HepG2 (cell line): ENCODE measurements around the gene CENPP. TPM values are rescaled to one million over a fixed set of nuclear protein-coding genes. Genes with fewer than 3 reads are reported as not detected.

Experiments
- ATAC-seq: fragments of 200-7000 bp; cut with Tn5 transposase; 3 replicates; pipeline ENCODE4 v1.9.1; 2020; ENCODE audit warnings: mild to moderate bottlenecking, moderate library complexity
- BruUV-seq: library from RNA; stranded (reverse); fragments of 400-500 nt; replicated peaks from 2 replicates; lab custom pipeline; 2021; lab: Mats Ljungman, UMichigan
- CTCF ChIA-PET: fragments of 300-600 bp; formaldehyde crosslinking; extraction: SDS; loops from one replicate; lab custom pipeline; 2021; ENCODE audit warnings: low total read pairs, inconsistent platforms, low intra/inter-chr PET ratio; lab: Yijun Ruan, JAX
- POLR2A ChIA-PET: fragments of 350-600 bp; sonication (Branson Sonifier 250); formaldehyde crosslinking; loops from one replicate; lab custom pipeline; 2020; ENCODE audit warnings: antibody characterized with exemption, inconsistent platforms; lab: Yijun Ruan, JAX
- DNase-seq: peaks from one replicate; pipeline ENCODE4 v3.0.0-alpha.2; 2015; ENCODE audit warnings: low spot score
- FAIRE-seq: peaks from 3 replicates; lab custom pipeline; 2011; peaks lifted over from hg19 to GRCh38; lab: Jason Lieb, UNC
- H2AFZ ChIP-seq: one replicate; pipeline ENCODE4 v1.6.1; 2011; ENCODE audit warnings: low read length, inconsistent platforms
- H3K27ac ChIP-seq: fragments of 300-600 bp; 3 replicates; pipeline ENCODE4 v1.8.0; 2011; ENCODE audit warnings: mixed run types, mild to moderate bottlenecking, mixed read lengths, low read length, inconsistent platforms; ENCODE audit not compliant: insufficient read depth; ENCODE audit errors: extremely low read length
- H3K27me3 ChIP-seq, 2 experiments: fragments of 200-600 bp in 1 of 2; 2 replicates in 1 of 2; 3 replicates in 1 of 2; pipeline versions ENCODE4 v1.6.0 to v1.8.0; 2011; ENCODE audit warnings: low read length in 2 of 2, mild to moderate bottlenecking in 2 of 2, moderate library complexity in 2 of 2, inconsistent platforms in 1 of 2; ENCODE audit not compliant: insufficient read depth in 2 of 2, control insufficient read depth in 1 of 2
- H3K36me3 ChIP-seq, 2 experiments: fragments of 200-600 bp in 1 of 2; replicated peaks in 1 of 2; 2 replicates in 1 of 2; 3 replicates in 1 of 2; pipeline versions ENCODE4 v1.5.1 to v1.8.0; 2011; ENCODE audit warnings: low read length in 2 of 2, inconsistent platforms in 1 of 2; ENCODE audit not compliant: insufficient read depth in 2 of 2, control insufficient read depth in 1 of 2
- H3K4me1 ChIP-seq: 2 replicates; pipeline ENCODE4 v1.5.1; 2012; ENCODE audit warnings: low read length, inconsistent platforms; ENCODE audit not compliant: insufficient read depth
- H3K4me2 ChIP-seq: 2 replicates; pipeline ENCODE4 v1.6.0; 2011; ENCODE audit warnings: low read depth, low read length, inconsistent platforms
- H3K4me3 ChIP-seq, 3 experiments: fragments of 200-600 bp in 1 of 3; sonication (generic), shearing (Covaris generic) in 1 of 3; replicated peaks in 1 of 3; 2 replicates each; pipeline ENCODE4 v1.5.1; 2011 to 2016; ENCODE audit warnings: low read length in 3 of 3, inconsistent platforms in 2 of 3, low read depth in 2 of 3, mild to moderate bottlenecking in 2 of 3, control low read depth in 1 of 3, mixed read lengths in 1 of 3; ENCODE audit not compliant: insufficient read depth in 1 of 3
- H3K79me2 ChIP-seq: one replicate; pipeline ENCODE4 v1.6.1; 2011; ENCODE audit warnings: low read length, inconsistent platforms; ENCODE audit not compliant: insufficient read depth
- H3K9ac ChIP-seq: 2 replicates; pipeline ENCODE4 v1.6.0; 2011; ENCODE audit warnings: mild to moderate bottlenecking, low read depth, low read length, inconsistent platforms; ENCODE audit not compliant: insufficient read depth
- H3K9me3 ChIP-seq: 2 replicates; pipeline ENCODE4 v1.5.1; 2012; ENCODE audit warnings: mild to moderate bottlenecking, low read length
- H4K20me1 ChIP-seq: 2 replicates; pipeline ENCODE4 v1.6.0; 2011; ENCODE audit warnings: inconsistent platforms, mild to moderate bottlenecking, low read length, moderate library complexity; ENCODE audit not compliant: insufficient read depth
- HNRNPK ChIP-seq: fragments of 200-400 bp; formaldehyde crosslinking; IDR thresholded peaks from 2 replicates; pipeline ENCODE4 v1.6.1; 2018; ENCODE audit warnings: low read length, low read depth, moderate library complexity, mild to moderate bottlenecking; ENCODE audit not compliant: poor library complexity, severe bottlenecking
- HNRNPLL ChIP-seq: fragments of 200-400 bp; formaldehyde crosslinking; IDR thresholded peaks from 2 replicates; pipeline ENCODE4 v1.6.1; 2017; ENCODE audit warnings: mild to moderate bottlenecking, low read depth, low read length; ENCODE audit not compliant: poor library complexity, severe bottlenecking
- IKZF4 ChIP-seq: sonication (generic); formaldehyde crosslinking; IDR thresholded peaks from 2 replicates; pipeline ENCODE4 v1.5.1; 2020; ENCODE audit warnings: borderline replicate concordance, mild to moderate bottlenecking, low read depth, missing genetic modification reagents; ENCODE audit errors: not compliant biosample characterization
- MED1 ChIP-seq: sonication (generic); formaldehyde crosslinking; IDR thresholded peaks from 2 replicates; pipeline ENCODE4 v1.4.0; 2020; ENCODE audit warnings: missing genetic modification reagents
- MED8 ChIP-seq: sonication (generic); formaldehyde crosslinking; IDR thresholded peaks from 2 replicates; pipeline ENCODE4 v1.8.1; 2023; ENCODE audit warnings: mild to moderate bottlenecking, missing genetic modification reagents; ENCODE audit not compliant: insufficient replicate concordance
- MZF1 ChIP-seq: sonication (generic); formaldehyde crosslinking; IDR thresholded peaks from 2 replicates; pipeline ENCODE4 v1.8.1; 2023; ENCODE audit warnings: mild to moderate bottlenecking, missing genetic modification reagents, borderline replicate concordance
- PBX2 ChIP-seq: IDR thresholded peaks from 2 replicates; pipeline ENCODE4 v1.6.1; 2016; ENCODE audit warnings: control low read depth
- SKIL ChIP-seq: sonication (generic); formaldehyde crosslinking; IDR thresholded peaks from 2 replicates; pipeline ENCODE4 v1.8.0; 2022; ENCODE audit warnings: missing genetic modification reagents, mild to moderate bottlenecking, moderate library complexity, borderline replicate concordance
- ZNF17 ChIP-seq: sonication (generic); formaldehyde crosslinking; IDR thresholded peaks from 2 replicates; pipeline ENCODE4 v1.5.0; 2020; ENCODE audit warnings: mild to moderate bottlenecking, missing genetic modification reagents
- ZNF326 ChIP-seq: sonication (generic); formaldehyde crosslinking; IDR thresholded peaks from 2 replicates; pipeline ENCODE4 v1.4.0; 2020; ENCODE audit warnings: missing genetic modification reagents, borderline replicate concordance
- ZNF510 ChIP-seq: sonication (generic); formaldehyde crosslinking; IDR thresholded peaks from 2 replicates; pipeline ENCODE4 v1.4.0; 2020; ENCODE audit warnings: low read depth, mild to moderate bottlenecking, missing genetic modification reagents
- ZNF777 ChIP-seq: sonication (generic); formaldehyde crosslinking; IDR thresholded peaks from 2 replicates; pipeline ENCODE4 v1.4.0; 2020; ENCODE audit warnings: missing genetic modification reagents
- WGBS: methylation state at CpG from one replicate; pipeline ENCODE4 v1.1.6; 2017; ENCODE audit warnings: low lambda C conversion rate; 5-methylcytosine and 5-hydroxymethylcytosine counted together
- in situ Hi-C: cut with HindIII; loops from 2 replicates; pipeline ENCODE4 v1.10.0; 2017; ENCODE audit warnings: low pct_unique_long_range_greater_than_20kb; ENCODE audit not compliant: extremely low pct_ligation_motif_present
- intact Hi-C: fragments of 100-400 bp; cut with micrococcal nuclease; formaldehyde crosslinking; loops from one replicate; pipeline ENCODE4 v1.10.0; 2022; ENCODE audit not compliant: unreplicated experiment
- polyA plus RNA-seq, 8 experiments: library from polyadenylated mRNA; depleted of rRNA in 3 of 8; stranded (reverse) in 7 of 8; unstranded in 1 of 8; fragments of >200 nt; fragmentation: Illumina TruSeq in 4 of 8; extraction: Trizol in 4 of 8; gene quantifications; 2 replicates each; pipeline versions ENCODE4 v1.2.1 to v1.2.3, GENCODE V29; 2011 to 2016; ENCODE audit warnings: low read depth in 4 of 8, missing spikeins in 1 of 8, mixed read lengths in 1 of 8; ENCODE audit not compliant: insufficient read depth in 1 of 8
- total RNA-seq, 5 experiments: library from RNA; depleted of rRNA; stranded (reverse); fragments of >200 nt; fragmentation: Illumina TruSeq; extraction: Trizol; gene quantifications; 2 replicates each; pipeline ENCODE4 v1.2.3, GENCODE V29; 2016; ENCODE audit warnings: low read depth in 1 of 5

Gene CENPP
- total and polyA plus RNA-seq, 2 of the 13 experiments (the other 11 are each of a cell fraction or from before 2014, with no cell fraction given): 2.0 to 11.4 TPM

- H3K4me3 ChIP-seq: peak overlapping the region; percentile 78 to 92 (median 82); a peak in 5 of 6 replicates
- no peak for TF ChIP-seq IKZF4 (CRISPR knock-in tag)
- no peak for TF ChIP-seq ZNF777 (CRISPR knock-in tag)
- no peak for TF ChIP-seq SKIL (CRISPR knock-in tag)
- TF ChIP-seq MED8 (CRISPR knock-in tag): no peak
- no peak for TF ChIP-seq MED1 (CRISPR knock-in tag)
- TF ChIP-seq HNRNPLL: no peak
- TF ChIP-seq ZNF510 (CRISPR knock-in tag): no peak
- TF ChIP-seq HNRNPK: no peak
- TF ChIP-seq PBX2 (CRISPR knock-in tag): no peak
- no peak for TF ChIP-seq MZF1 (CRISPR knock-in tag)
- TF ChIP-seq ZNF326 (CRISPR knock-in tag): no peak
- TF ChIP-seq ZNF17 (CRISPR knock-in tag): no peak
- no peaks in the 10 kb centered on the region; a peak in 1 of 5 replicates for H3K27me3 ChIP-seq
- H3K4me2 ChIP-seq: peak overlapping the region; percentile 99
- H2AFZ ChIP-seq: no peak overlapping the region
- H4K20me1 ChIP-seq: peaks cover 31% of the 10 kb centered on the region
- H3K79me2 ChIP-seq: peaks cover 62% of the 10 kb centered on the region
- ATAC-seq (no peak), FAIRE-seq (no peak), DNase-seq (no peak)
- no TSS peak for BruUV-seq
- 80% methylated on average over 2 of the region's 2 CpGs for WGBS
- POLR2A ChIA-PET: interaction anchor here (0.8 to 1.1 kb wide), 2 partner anchors 22 to 153 kb away, joined by 4 to 5 read pairs; no protein-coding TSS in a partner anchor
- peak overlapping the region; percentile 93 for H3K9ac ChIP-seq
- peaks cover 36% of the 10 kb centered on the region for H3K4me1 ChIP-seq
- peaks cover 6 to 50% of the 10 kb centered on the region in 2 experiments for H3K36me3 ChIP-seq
- intact Hi-C loops: no loop called here
- in situ Hi-C loops: no loop called here
- CTCF ChIA-PET: no interaction called here
- no peaks in the 10 kb centered on the region for H3K9me3 ChIP-seq
- H3K27ac ChIP-seq: no peak overlapping the region
Measured at GRCh38 chr9:92291577-92291976, 34.2 kb upstream of the CENPP start.
